IgD-negative memory B cell (primary cell): ENCODE data around the gene EXOC2. TPM values are rescaled to one million over a fixed set of nuclear protein-coding genes. Genes with fewer than 3 reads are reported as not detected.
A peak's percentile ranks its signal among the peaks of the same experiment; 100 is the strongest.

Experiments used
- H3K27ac Mint-ChIP-seq, 3 donors: one replicate each; pipeline ENCODE4 v1.8.0; 2020 to 2022; ENCODE audit warnings: mild to moderate bottlenecking in 3 of 3, mixed read lengths in 3 of 3, moderate library complexity in 1 of 3
- H3K27me3 Mint-ChIP-seq: one replicate; pipeline ENCODE4 v1.8.0; 2021; ENCODE audit warnings: mixed read lengths
- H3K36me3 Mint-ChIP-seq: one replicate; pipeline ENCODE4 v1.8.0; 2020; ENCODE audit warnings: mild to moderate bottlenecking, mixed read lengths
- H3K4me1 Mint-ChIP-seq, 3 donors: one replicate each; pipeline ENCODE4 v1.8.0; 2020 to 2022; ENCODE audit warnings: mixed read lengths in 3 of 3, mild to moderate bottlenecking in 1 of 3
- H3K4me3 Mint-ChIP-seq, 4 donors: one replicate each; pipeline ENCODE4 v1.8.0; 2020 to 2022; ENCODE audit warnings: mild to moderate bottlenecking in 4 of 4, mixed read lengths in 4 of 4, moderate library complexity in 3 of 4
- H3K9me3 Mint-ChIP-seq, 3 donors: one replicate each; pipeline ENCODE4 v1.8.0; 2020 to 2021; ENCODE audit warnings: mixed read lengths in 3 of 3, mild to moderate bottlenecking in 1 of 3
- polyA plus RNA-seq: library from polyadenylated mRNA; unstranded; fragments of 300-500 nt; fragmentation: Illumina TruSeq; gene quantifications from one replicate; pipeline ENCODE4 v1.2.3, GENCODE V29; 2021

EXOC2 gene
- polyA plus RNA-seq, 1 donor from 2014 or later, result 26.3 TPM

GRCh38 chr6:493840-494239, 199.1 kb downstream of the EXOC2 start:
- Mint-ChIP-seq H3K9me3 (no peaks in the 10 kb centered on the region), H3K4me3 (no peak overlapping the region), H3K36me3 (peaks cover 17% of the 10 kb centered on the region), H3K27me3 (no peaks in the 10 kb centered on the region), H3K27ac (no peak overlapping the region), H3K4me1 (peaks cover 29 to 40% (median 33%) of the 10 kb centered on the region in 3 donors)

GRCh38 chr6:492816-493414, 200.0 kb downstream of the EXOC2 start:
- H3K9me3 Mint-ChIP-seq, result no peaks in the 10 kb centered on the region
- H3K27ac Mint-ChIP-seq, result no peak overlapping the region
- no peaks in the 10 kb centered on the region for H3K27me3 Mint-ChIP-seq
- H3K4me3 Mint-ChIP-seq, result peak overlapping the region in 1 of 4 donors; percentile 73
- H3K36me3 Mint-ChIP-seq, result peaks cover 17% of the 10 kb centered on the region
- peaks cover 27 to 41% (median 31%) of the 10 kb centered on the region in 3 donors for H3K4me1 Mint-ChIP-seq

GRCh38 chr6:492178-492577, 200.8 kb downstream of the EXOC2 start:
- H3K36me3 Mint-ChIP-seq, result peaks cover 17% of the 10 kb centered on the region
- no peaks in the 10 kb centered on the region for H3K27me3 Mint-ChIP-seq
- no peak overlapping the region for H3K4me3 Mint-ChIP-seq
- H3K4me1 Mint-ChIP-seq, result peaks cover 29 to 45% (median 34%) of the 10 kb centered on the region in 3 donors
- H3K27ac Mint-ChIP-seq, result no peak overlapping the region
- H3K9me3 Mint-ChIP-seq, result no peaks in the 10 kb centered on the region

GRCh38 chr6:491233-491632, 201.7 kb downstream of the EXOC2 start:
- H3K4me3 Mint-ChIP-seq, result peak overlapping the region in 2 of 4 donors; percentile 23 to 63
- H3K27ac Mint-ChIP-seq, result peak overlapping the region; percentile 31 to 96 (median 83)
- H3K27me3 Mint-ChIP-seq, result no peaks in the 10 kb centered on the region
- H3K36me3 Mint-ChIP-seq, result peaks cover 15% of the 10 kb centered on the region
- H3K9me3 Mint-ChIP-seq, result no peaks in the 10 kb centered on the region
- peaks cover 31 to 48% (median 34%) of the 10 kb centered on the region in 3 donors for H3K4me1 Mint-ChIP-seq

- Mint-ChIP-seq H3K9me3 (no peaks in the 10 kb centered on the region), H3K27me3 (no peaks in the 10 kb centered on the region), H3K4me3 (peak overlapping the region; percentile 16 to 63 (median 40)), H3K36me3 (peaks cover 8% of the 10 kb centered on the region), H3K4me1 (peaks cover 31 to 48% (median 34%) of the 10 kb centered on the region in 3 donors), H3K27ac (peak overlapping the region; percentile 31 to 96 (median 83))
Measured at GRCh38 chr6:490251-491037, 202.5 kb downstream of the EXOC2 start.

GRCh38 chr6:489762-490161, 203.2 kb downstream of the EXOC2 start:
- peaks cover 6% of the 10 kb centered on the region for H3K36me3 Mint-ChIP-seq
- H3K4me3 Mint-ChIP-seq, result peak overlapping the region in 3 of 4 donors; percentile 50 to 76 (median 63)
- no peaks in the 10 kb centered on the region for H3K27me3 Mint-ChIP-seq
- peaks cover 31 to 48% (median 34%) of the 10 kb centered on the region in 3 donors for H3K4me1 Mint-ChIP-seq
- H3K27ac Mint-ChIP-seq, result peak overlapping the region; percentile 83 to 96 (median 95)
- no peaks in the 10 kb centered on the region for H3K9me3 Mint-ChIP-seq

- Mint-ChIP-seq H3K27ac (peak overlapping the region; percentile 83 to 96 (median 95)), H3K4me1 (peaks cover 31 to 48% (median 34%) of the 10 kb centered on the region in 3 donors), H3K36me3 (peaks cover 3% of the 10 kb centered on the region), H3K27me3 (no peaks in the 10 kb centered on the region), H3K9me3 (no peaks in the 10 kb centered on the region), H3K4me3 (peak overlapping the region in 3 of 4 donors; percentile 50 to 76 (median 58))
Measured at GRCh38 chr6:489001-489400, 203.9 kb downstream of the EXOC2 start.

- H3K36me3 Mint-ChIP-seq, result no peaks in the 10 kb centered on the region
- H3K27ac Mint-ChIP-seq, result peak overlapping the region in 2 of 3 donors; percentile 83 to 94
- H3K9me3 Mint-ChIP-seq, result no peaks in the 10 kb centered on the region
- peaks cover 31 to 47% (median 34%) of the 10 kb centered on the region in 3 donors for H3K4me1 Mint-ChIP-seq
- H3K4me3 Mint-ChIP-seq, result peak overlapping the region in 3 of 4 donors; percentile 66 to 86 (median 69)
- no peaks in the 10 kb centered on the region for H3K27me3 Mint-ChIP-seq
Measured at GRCh38 chr6:487956-488355, 205.0 kb downstream of the EXOC2 start.

- H3K27me3 Mint-ChIP-seq, result no peaks in the 10 kb centered on the region
- no peak overlapping the region for H3K27ac Mint-ChIP-seq
- H3K9me3 Mint-ChIP-seq, result no peaks in the 10 kb centered on the region
- no peak overlapping the region for H3K4me3 Mint-ChIP-seq
- H3K4me1 Mint-ChIP-seq, result peaks cover 25 to 33% (median 25%) of the 10 kb centered on the region in 3 donors
- no peaks in the 10 kb centered on the region for H3K36me3 Mint-ChIP-seq
Measured at GRCh38 chr6:485655-486170, 207.2 kb downstream of the EXOC2 start.

- Mint-ChIP-seq H3K27me3 (no peaks in the 10 kb centered on the region), H3K4me1 (peaks cover 17 to 23% (median 17%) of the 10 kb centered on the region in 3 donors), H3K9me3 (no peaks in the 10 kb centered on the region), H3K4me3 (peak overlapping the region in 1 of 4 donors; percentile 43), H3K27ac (no peak overlapping the region), H3K36me3 (no peaks in the 10 kb centered on the region)
Measured at GRCh38 chr6:484746-485145, 208.2 kb downstream of the EXOC2 start.

- peaks cover 12 to 18% (median 13%) of the 10 kb centered on the region in 3 donors for H3K4me1 Mint-ChIP-seq
- H3K27me3 Mint-ChIP-seq, result no peaks in the 10 kb centered on the region
- no peaks in the 10 kb centered on the region for H3K36me3 Mint-ChIP-seq
- no peak overlapping the region for H3K27ac Mint-ChIP-seq
- no peaks in the 10 kb centered on the region for H3K9me3 Mint-ChIP-seq
- H3K4me3 Mint-ChIP-seq, result peak overlapping the region in 1 of 4 donors; percentile 43
Measured at GRCh38 chr6:484086-484745, 208.7 kb downstream of the EXOC2 start.

- Mint-ChIP-seq H3K36me3 (no peaks in the 10 kb centered on the region), H3K9me3 (no peaks in the 10 kb centered on the region), H3K27ac (peak overlapping the region in 1 of 3 donors; percentile 32), H3K4me3 (peak overlapping the region in 1 of 4 donors; percentile 3), H3K4me1 (peaks cover 31 to 41% (median 34%) of the 10 kb centered on the region in 3 donors), H3K27me3 (peaks cover 2% of the 10 kb centered on the region)
Measured at GRCh38 chr6:475314-475713, 217.6 kb downstream of the EXOC2 start.

GRCh38 chr6:474453-475185, 218.3 kb downstream of the EXOC2 start:
- Mint-ChIP-seq H3K4me1 (peaks cover 36 to 47% (median 38%) of the 10 kb centered on the region in 3 donors), H3K9me3 (no peaks in the 10 kb centered on the region), H3K27ac (peak overlapping the region in 1 of 3 donors; percentile 73), H3K4me3 (peak overlapping the region in 3 of 4 donors; percentile 14 to 77 (median 58)), H3K27me3 (peaks cover 2% of the 10 kb centered on the region), H3K36me3 (no peaks in the 10 kb centered on the region)

- H3K4me3 Mint-ChIP-seq, result peak overlapping the region in 1 of 4 donors; percentile 32
- H3K27me3 Mint-ChIP-seq, result peaks cover 2% of the 10 kb centered on the region
- no peaks in the 10 kb centered on the region for H3K9me3 Mint-ChIP-seq
- peaks cover 33 to 47% (median 38%) of the 10 kb centered on the region in 3 donors for H3K4me1 Mint-ChIP-seq
- no peaks in the 10 kb centered on the region for H3K36me3 Mint-ChIP-seq
- H3K27ac Mint-ChIP-seq, result no peak overlapping the region
Measured at GRCh38 chr6:473768-474452, 219.0 kb downstream of the EXOC2 start.
